ENCODE results near the gene ZNF473. TPM values are rescaled to one million over a fixed set of nuclear protein-coding genes. Genes with fewer than 3 reads are reported as not detected.
A peak's percentile ranks its signal among the peaks of the same experiment; 100 is the strongest.

ZNF473 gene
- total RNA-seq, 1 experiment from 2014 or later, result 11.7 TPM

GRCh38 chr19:50003810-50004419, 21.9 kb upstream of the ZNF473 start:
- no TSS peak for BruUV-seq (replicated peaks)
- ATAC-seq (peak; percentile 94), DNase-seq (ENCODE audit: low read depth, low spot score) (peak; percentile 55)
- no peak for TF ChIP-seq SIN3A (IDR thresholded peaks at IDR 0.05; ENCODE audit: borderline replicate concordance, insufficient read depth, low read depth, low read length)
- no peak for TF ChIP-seq CTCF (IDR thresholded peaks at IDR 0.05)
- no peak for TF ChIP-seq TCF7L2 (IDR thresholded peaks at IDR 0.05; ENCODE audit: low read depth, low read length)
- TF ChIP-seq POLR2AphosphoS5 (IDR thresholded peaks at IDR 0.05; ENCODE audit: low read depth, low read length), result no peak
- no peak for TF ChIP-seq REST (IDR thresholded peaks at IDR 0.05; ENCODE audit: insufficient read depth in 1 of 2, low read depth in 2 of 2, low read length in 1 of 2)
- ChIA-PET CTCF (no interaction called here), POLR2A (no interaction called here)
- Histone ChIP-seq H3K36me3 (ENCODE audit: control insufficient read depth, insufficient read depth, low read length) (no peaks in the 10 kb centered on the region; the same call in 1 of the 2 replicates), H3K4me1 (ENCODE audit: control insufficient read depth, insufficient read depth, low read length) (no peaks in the 10 kb centered on the region), H3K27me3 (ENCODE audit: control insufficient read depth, insufficient read depth, low read length) (no peaks in the 10 kb centered on the region), H3K9me3 (ENCODE audit: control insufficient read depth, insufficient read depth, low read depth, low read length) (no peaks in the 10 kb centered on the region), H3K4me3 (ENCODE audit: low read depth in 2 of 2, low read length in 2 of 2) (no peak overlapping the region), H3K27ac (ENCODE audit: low read length) (no peak overlapping the region)
- intact Hi-C loops (cut with micrococcal nuclease; ENCODE audit: unreplicated experiment) (no loop called here), in situ Hi-C loops (cut with HindIII; ENCODE audit: low pct_unique_long_range_greater_than_20kb, low sequenced_read_pairs) (no loop called here)

GRCh38 chr19:50005428-50005827, 20.4 kb upstream of the ZNF473 start:
- no TSS peak for BruUV-seq (replicated peaks)
- no peak overlapping the region for H3K27ac ChIP-seq (ENCODE audit: low read length)
- no peaks in the 10 kb centered on the region; the same call in 1 of the 2 replicates for H3K36me3 ChIP-seq (ENCODE audit: control insufficient read depth, insufficient read depth, low read length)
- H3K27me3 ChIP-seq (ENCODE audit: control insufficient read depth, insufficient read depth, low read length), result no peaks in the 10 kb centered on the region
- H3K4me3 ChIP-seq (ENCODE audit: low read depth in 2 of 2, low read length in 2 of 2), result no peak overlapping the region
- in situ Hi-C loops (cut with HindIII; ENCODE audit: low pct_unique_long_range_greater_than_20kb, low sequenced_read_pairs) (no loop called here), intact Hi-C loops (cut with micrococcal nuclease; ENCODE audit: unreplicated experiment) (no loop called here)
- TF ChIP-seq SIN3A (IDR thresholded peaks at IDR 0.05; ENCODE audit: borderline replicate concordance, insufficient read depth, low read depth, low read length) (no peak), POLR2AphosphoS5 (IDR thresholded peaks at IDR 0.05; ENCODE audit: low read depth, low read length) (no peak), CTCF (IDR thresholded peaks at IDR 0.05) (no peak), TCF7L2 (IDR thresholded peaks at IDR 0.05; ENCODE audit: low read depth, low read length) (no peak), REST (IDR thresholded peaks at IDR 0.05; ENCODE audit: insufficient read depth in 1 of 2, low read depth in 2 of 2, low read length in 1 of 2) (no peak)
- CTCF ChIA-PET, result no interaction called here
- H3K4me1 ChIP-seq (ENCODE audit: control insufficient read depth, insufficient read depth, low read length), result no peaks in the 10 kb centered on the region
- no peaks in the 10 kb centered on the region for H3K9me3 ChIP-seq (ENCODE audit: control insufficient read depth, insufficient read depth, low read depth, low read length)
- no peak for ATAC-seq
- POLR2A ChIA-PET, result no interaction called here
- no peak for DNase-seq (ENCODE audit: low read depth, low spot score)

Measured in Panc1 (cell line).